Stimulated activated naive CD4-positive, alpha-beta T cell (primary cell): ENCODE data around the gene POLR1F.

Source experiments
- DNase-seq, 6 experiments: peaks; one replicate each; lab custom pipeline; 2025; lab: John Stamatoyannopoulos, UW

POLR1F gene

DNA sequence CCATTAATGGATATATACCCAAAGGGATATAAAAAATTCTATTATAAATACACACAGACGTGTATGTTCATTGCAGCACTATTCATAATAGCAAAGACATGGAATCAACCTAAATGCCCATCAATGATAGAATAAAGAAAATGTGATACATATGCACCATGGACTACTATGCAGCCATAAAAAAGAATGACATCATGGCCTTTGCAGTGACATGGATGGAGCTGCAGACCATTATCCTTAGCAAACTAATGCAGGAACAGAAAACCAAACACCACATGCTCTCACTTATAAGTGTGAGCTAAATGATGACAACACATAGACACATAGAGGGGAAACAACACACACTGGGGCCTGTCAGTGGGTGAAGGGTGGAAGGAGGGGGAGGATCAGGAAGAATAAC is 33.0 kb downstream of the POLR1F start:
- DNase-seq: no peak

DNA sequence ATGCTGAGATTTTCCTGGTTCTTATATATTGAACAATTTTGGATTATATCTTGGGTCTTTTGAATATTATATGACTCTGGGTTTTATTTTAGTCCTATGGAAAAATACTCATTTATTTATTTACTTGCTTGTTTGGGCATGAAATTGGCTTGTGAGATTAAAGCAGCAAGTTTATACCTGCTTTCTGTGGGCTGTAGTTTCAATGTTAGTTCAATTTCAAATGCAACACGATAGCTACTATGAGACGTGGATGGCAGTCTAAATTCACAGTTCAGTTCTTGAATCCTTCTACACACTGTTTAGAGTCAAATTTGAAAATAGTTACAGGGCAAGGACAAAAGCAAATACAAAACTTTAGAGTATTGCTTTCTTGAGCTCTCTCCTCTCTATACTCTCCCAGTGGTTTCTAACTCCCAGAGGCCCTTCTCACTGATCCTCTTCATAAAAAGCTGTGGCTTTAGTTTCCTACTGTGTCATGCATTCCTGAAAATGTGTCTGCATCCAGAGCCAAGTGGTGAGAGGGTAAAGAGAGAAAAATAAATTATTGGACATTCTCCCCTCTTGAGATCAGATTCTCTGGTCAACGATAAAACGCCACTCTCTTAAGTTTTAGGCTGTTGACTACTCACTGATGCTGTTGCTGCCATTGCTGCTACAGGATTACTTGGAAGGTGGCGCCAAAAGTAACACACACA is 34.4 kb downstream of the POLR1F start:
- no peak for DNase-seq

DNA sequence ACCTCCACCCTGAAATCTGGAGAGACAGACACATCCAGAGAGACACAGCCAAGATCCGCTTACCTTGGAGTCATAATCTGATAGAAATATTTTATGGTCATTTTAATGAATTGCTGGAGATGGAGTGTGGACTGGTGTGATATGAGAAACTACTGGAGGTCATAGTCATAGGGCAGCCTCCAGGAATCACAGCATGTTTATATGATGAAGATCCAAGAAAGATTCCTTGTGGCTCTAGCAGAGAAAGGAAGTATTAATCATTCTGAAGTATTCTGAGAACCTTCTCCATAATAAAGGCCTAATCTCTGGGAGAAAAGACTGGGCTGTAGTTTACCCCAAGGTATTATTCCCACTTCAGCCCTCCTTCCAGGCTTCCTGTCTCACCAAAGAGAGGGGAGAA is 38.0 kb downstream of the POLR1F start:
- no peak for DNase-seq

DNA sequence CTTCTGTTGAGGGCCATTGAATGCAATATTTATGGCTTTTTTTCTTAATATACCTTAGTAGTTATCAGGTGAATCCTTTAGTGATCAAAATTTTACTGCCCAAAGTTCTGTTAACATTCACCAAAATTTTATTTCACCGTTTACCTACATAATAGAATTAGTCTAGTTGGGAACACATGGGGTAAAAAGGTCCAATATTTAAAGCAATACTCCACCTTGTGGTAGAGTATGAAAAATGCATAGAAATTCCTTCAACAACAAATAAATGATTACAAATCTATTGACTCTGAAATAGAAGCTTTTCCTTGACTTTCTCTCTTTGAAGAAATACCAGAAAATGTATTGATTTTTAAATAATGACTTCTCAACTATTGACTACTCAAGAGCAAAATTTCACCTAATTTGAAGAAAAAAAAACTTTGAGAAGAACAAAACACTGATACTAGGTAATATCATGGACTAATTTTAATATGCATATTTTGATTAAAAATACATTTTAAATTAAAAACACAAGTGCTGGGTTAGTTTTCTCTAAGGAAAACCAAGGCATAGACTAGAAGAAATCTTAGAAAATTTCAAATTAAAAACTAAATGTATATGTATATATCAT is 43.3 kb downstream of the POLR1F start:
- peak in 2 of 6 experiments; percentile 3 to 10 for DNase-seq

DNA sequence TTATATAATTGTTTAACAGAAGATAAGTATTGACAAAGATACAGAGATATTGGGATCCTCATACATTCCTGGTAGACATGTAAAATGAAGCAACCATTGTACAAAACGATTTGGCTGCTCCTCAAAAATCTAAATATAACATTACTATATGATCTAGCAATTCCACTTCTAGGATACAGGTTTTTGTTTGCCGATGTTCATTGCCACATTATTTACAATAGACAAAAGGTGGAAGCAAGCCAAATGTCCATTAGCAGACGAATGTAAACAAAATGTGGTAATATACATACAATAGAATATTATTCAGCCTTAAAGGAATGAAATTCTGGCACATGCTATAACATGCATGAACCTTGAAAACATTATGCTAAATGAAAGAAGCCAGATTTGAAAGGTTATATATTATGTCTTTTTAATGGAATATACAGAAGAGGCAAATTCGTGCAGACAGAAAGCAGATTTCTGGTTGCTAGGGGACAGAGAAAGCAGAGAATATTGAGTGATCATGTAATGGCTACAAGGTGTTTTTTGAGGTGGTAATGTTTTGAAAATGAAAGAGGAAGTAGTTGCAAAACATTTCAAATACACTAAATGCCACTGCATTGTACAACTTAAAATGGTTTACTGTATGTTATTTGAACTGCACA is 44.9 kb downstream of the POLR1F start:
- DNase-seq: no peak

DNA sequence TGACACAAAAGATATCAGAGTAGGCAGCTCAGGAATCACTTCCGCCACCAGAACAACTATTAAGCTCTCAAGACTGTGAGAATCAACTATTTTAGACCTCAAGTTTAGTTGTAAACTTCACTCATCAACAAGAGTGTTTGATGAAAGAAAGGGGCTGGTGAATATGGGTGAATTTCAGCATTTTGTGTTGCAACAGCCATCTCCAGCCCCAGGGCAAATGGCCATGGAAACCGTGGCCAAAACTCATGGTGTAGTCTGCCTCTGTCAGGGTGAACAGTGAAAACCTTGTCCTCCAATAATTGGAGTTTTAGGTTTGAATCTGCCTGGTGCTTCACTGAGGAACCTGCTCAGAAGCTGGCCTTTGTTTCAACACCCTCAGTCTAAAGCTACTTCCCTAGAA is 60.0 kb downstream of the POLR1F start:
- DNase-seq: no peak
